WI38 (cell line): ENCODE results near the gene TMEM158.
A peak's percentile ranks its signal among the peaks of the same experiment; 100 is the strongest.

Experiments used
- H3K4me3 ChIP-seq: 2 replicates; pipeline ENCODE4 v1.5.1; 2011; ENCODE audit warnings: low read depth, mild to moderate bottlenecking, control low read depth, low read length
- TF ChIP-seq, protein P1 (sequence below): IDR thresholded peaks from 2 replicates; pipeline ENCODE4 v1.5.1; 2012; ENCODE audit warnings: low read depth, mild to moderate bottlenecking, control low read depth, low read length

The TMEM158 gene

DNA sequence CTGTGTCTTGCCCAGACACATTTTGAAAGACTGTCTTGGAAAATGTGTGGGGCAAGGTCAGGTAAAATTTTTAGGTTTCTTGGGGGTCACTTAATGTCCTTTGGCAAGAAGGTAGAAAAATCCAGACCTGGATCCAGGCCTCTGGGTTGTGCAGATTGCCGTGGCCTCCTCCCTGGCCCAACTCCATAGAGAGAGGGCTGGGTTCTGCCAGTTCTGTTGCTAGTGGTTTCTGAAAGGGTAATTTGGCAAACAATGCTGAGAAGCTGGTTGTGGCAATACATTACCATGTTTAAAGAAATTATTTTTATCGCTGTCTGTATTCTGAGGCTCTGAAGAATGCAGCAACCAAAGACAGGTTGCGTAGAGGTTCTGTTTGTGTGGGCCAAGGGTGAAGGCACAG lies 20.2 kb upstream of the TMEM158 start:
- TF ChIP-seq, protein P1, sequence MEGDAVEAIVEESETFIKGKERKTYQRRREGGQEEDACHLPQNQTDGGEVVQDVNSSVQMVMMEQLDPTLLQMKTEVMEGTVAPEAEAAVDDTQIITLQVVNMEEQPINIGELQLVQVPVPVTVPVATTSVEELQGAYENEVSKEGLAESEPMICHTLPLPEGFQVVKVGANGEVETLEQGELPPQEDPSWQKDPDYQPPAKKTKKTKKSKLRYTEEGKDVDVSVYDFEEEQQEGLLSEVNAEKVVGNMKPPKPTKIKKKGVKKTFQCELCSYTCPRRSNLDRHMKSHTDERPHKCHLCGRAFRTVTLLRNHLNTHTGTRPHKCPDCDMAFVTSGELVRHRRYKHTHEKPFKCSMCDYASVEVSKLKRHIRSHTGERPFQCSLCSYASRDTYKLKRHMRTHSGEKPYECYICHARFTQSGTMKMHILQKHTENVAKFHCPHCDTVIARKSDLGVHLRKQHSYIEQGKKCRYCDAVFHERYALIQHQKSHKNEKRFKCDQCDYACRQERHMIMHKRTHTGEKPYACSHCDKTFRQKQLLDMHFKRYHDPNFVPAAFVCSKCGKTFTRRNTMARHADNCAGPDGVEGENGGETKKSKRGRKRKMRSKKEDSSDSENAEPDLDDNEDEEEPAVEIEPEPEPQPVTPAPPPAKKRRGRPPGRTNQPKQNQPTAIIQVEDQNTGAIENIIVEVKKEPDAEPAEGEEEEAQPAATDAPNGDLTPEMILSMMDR, result no peak

GRCh38 chr3:45244356-45244755 lies 18.3 kb upstream of the TMEM158 start:
- H3K4me3 ChIP-seq, result no peak overlapping the region
- TF ChIP-seq, protein P1, result 0 out of 2 replicates have a peak, but pooled peaks have one; percentile 26

More for the DNA sequence above, 20.2 kb upstream of the TMEM158 start:
- H3K4me3 ChIP-seq, result no peak overlapping the region

DNA sequence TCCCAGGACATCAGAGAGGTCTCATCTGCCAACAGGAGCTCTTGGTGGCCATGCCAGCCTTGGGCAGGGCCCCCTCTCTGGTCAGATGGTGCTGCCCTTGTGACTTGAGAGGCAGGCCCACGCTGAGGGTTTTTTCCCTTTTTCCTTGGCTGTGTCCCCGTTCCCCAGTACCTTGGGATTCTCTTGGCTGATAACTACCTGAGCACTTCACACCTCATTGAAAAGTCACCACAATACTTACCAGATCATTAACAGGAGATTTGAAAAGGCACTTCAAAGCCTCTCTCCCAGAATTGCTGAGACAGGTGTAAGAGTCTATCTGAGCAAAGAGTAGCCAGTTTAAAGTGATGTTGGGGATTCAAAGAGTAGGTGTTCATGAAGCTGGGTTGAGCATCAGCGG lies 15.1 kb upstream of the TMEM158 start:
- H3K4me3 ChIP-seq, result no peak overlapping the region
- TF ChIP-seq, protein P1, result no peak

- TF ChIP-seq, protein P1, result no peak
- H3K4me3 ChIP-seq, result no peak overlapping the region
Measured at GRCh38 chr3:45240292-45240691, 14.2 kb upstream of the TMEM158 start.

DNA sequence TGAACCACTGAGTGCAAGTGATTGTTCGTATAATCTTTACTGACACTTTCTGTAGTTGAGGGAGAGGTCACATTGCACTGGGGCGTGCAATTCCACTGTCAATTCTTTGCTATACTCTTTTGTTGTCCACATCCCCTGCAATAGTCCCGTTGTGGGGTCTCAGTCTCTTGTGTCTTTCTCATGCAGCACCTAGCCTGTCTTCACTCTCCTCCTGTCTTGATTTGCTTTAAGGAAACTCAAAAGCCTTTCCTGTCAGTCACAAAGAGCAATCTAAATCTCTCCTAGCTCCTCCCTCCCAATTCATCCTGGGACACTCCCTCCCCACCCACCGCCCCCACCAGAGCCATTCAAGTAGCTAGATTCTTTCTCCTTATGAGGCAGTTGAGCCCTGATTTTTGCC lies 13.2 kb upstream of the TMEM158 start:
- H3K4me3 ChIP-seq, result no peak overlapping the region
- TF ChIP-seq, protein P1, result no peak

GRCh38 chr3:45236964-45237363 lies 10.9 kb upstream of the TMEM158 start:
- H3K4me3 ChIP-seq, result no peak overlapping the region
- TF ChIP-seq, protein P1, result no peak

DNA sequence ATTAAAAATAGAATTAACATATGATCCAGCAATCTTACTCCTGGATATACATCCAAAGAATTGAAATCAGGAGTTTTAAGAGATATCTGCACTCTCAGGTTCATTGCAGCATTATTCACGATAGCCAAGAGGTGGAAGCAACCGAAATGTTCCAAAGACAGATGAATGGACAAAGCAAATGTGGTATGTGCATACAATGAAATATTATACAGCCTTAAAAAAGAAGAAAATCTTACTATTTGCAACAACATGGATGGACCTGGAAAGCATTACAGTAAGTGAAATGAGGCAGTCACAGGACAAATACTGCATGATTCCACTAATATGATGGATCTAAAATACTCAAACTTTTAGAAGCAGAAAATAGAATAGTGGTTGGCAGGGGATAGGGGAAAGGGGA lies 9.3 kb upstream of the TMEM158 start:
- TF ChIP-seq, protein P1, result no peak
- no peak overlapping the region for H3K4me3 ChIP-seq
